ENCODE data around the gene FMNL1.

Gene FMNL1

DNA sequence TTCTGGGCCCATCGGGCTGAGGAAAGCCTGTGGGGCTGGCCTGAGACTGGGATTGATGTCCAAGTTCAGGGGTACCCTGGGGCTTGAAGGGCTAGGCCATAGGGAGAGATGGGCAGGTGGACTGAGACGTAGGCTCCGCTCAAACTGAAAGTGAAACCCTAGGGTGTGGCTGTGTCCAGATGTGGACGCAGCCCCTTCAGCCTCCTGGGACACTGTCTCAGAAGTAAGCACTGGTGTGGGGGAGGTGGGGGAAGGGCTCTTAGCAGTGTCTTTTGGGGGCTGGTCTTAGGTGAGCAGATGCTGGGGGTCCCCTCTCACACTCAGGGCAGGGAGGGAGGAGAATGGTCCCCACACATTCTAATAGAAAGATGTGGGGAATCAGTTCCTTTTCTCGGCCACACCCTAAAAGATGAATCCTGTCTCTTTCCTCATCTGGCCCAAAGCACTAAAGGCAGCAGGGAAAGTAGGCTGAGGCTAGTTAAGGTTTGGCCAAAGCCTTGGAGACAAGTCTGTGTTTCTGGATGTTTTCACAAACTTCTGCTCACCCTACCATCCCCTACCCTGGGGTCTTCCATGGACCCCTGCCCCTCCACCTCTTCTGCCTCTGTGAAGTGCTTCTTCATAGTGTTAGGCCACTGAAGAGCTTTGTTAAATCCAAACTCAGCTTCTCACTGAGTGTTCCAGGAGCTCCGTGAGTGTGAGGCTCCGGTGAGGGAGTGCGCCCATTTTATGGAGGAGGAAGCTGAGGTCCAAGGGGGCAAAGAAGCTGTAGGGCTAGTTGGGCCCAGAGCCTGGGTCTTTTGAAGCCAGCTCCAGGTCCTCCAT, 5.6 kb downstream of the FMNL1 start:
- H3K27me3 Mint-ChIP-seq (ENCODE audit: low read depth) = no peaks in the 10 kb centered on the region
- H3K4me1 Mint-ChIP-seq (ENCODE audit: low read depth) = peaks cover 69% of the 10 kb centered on the region
- peak; percentile 33 for DNase-seq (ENCODE audit: low spot score)
- H3K4me3 Mint-ChIP-seq = peak overlapping the region; percentile 99
- H3K9me3 Mint-ChIP-seq = no peaks in the 10 kb centered on the region
- peaks cover 53% of the 10 kb centered on the region for H3K36me3 Mint-ChIP-seq (ENCODE audit: low read depth)
- H3K27ac Mint-ChIP-seq = peak overlapping the region; percentile 98

- Mint-ChIP-seq H3K4me1 (ENCODE audit: low read depth) (peaks cover 75% of the 10 kb centered on the region), H3K27me3 (ENCODE audit: low read depth) (no peaks in the 10 kb centered on the region), H3K9me3 (no peaks in the 10 kb centered on the region), H3K27ac (peak overlapping the region; percentile 98), H3K36me3 (ENCODE audit: low read depth) (peaks cover 51% of the 10 kb centered on the region), H3K4me3 (peak overlapping the region; percentile 99)
- no peak for DNase-seq (ENCODE audit: low spot score)
Measured at GRCh38 chr17:45227926-45228762, 6.5 kb downstream of the FMNL1 start.

- H3K36me3 Mint-ChIP-seq (ENCODE audit: low read depth) = peaks cover 48% of the 10 kb centered on the region
- H3K27me3 Mint-ChIP-seq (ENCODE audit: low read depth) = no peaks in the 10 kb centered on the region
Measured at GRCh38 chr17:45228763-45229539, 7.3 kb downstream of the FMNL1 start.

GRCh38 chr17:45229681-45230409, 8.2 kb downstream of the FMNL1 start:
- DNase-seq (ENCODE audit: low spot score) = peak; percentile 78
- Mint-ChIP-seq H3K4me1 (ENCODE audit: low read depth) (peaks cover 76% of the 10 kb centered on the region), H3K27me3 (ENCODE audit: low read depth) (no peaks in the 10 kb centered on the region), H3K36me3 (ENCODE audit: low read depth) (peaks cover 47% of the 10 kb centered on the region), H3K4me3 (peak overlapping the region; percentile 99), H3K9me3 (no peaks in the 10 kb centered on the region), H3K27ac (peak overlapping the region; percentile 98)

More at GRCh38 chr17:45228763-45229539, 7.3 kb downstream of the FMNL1 start:
- peak overlapping the region; percentile 98 for H3K27ac Mint-ChIP-seq
- H3K4me3 Mint-ChIP-seq = peak overlapping the region; percentile 99
- DNase-seq (ENCODE audit: low spot score) = peak; percentile 94
- no peaks in the 10 kb centered on the region for H3K9me3 Mint-ChIP-seq
- H3K4me1 Mint-ChIP-seq (ENCODE audit: low read depth) = peaks cover 78% of the 10 kb centered on the region

DNA sequence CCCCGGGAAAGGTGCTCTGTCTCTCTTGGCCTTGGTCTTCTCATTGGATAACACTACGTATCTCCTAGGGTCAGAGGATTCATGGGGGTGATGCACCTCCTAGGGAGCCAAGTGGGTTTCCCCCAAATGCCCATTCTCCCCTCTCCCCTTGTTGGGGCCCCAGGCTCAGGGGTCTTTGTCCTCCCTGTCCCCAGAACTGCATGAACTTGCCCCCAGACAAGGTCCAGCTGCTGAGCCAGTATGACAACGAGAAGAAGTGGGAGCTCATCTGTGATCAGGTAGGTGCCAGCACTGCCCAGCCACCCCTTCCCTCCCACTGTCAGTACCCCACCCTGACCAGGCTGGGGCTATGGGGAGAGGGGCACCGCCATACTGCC, 8.7 kb downstream of the FMNL1 start:
- Mint-ChIP-seq H3K4me1 (ENCODE audit: low read depth) (peaks cover 76% of the 10 kb centered on the region), H3K9me3 (no peaks in the 10 kb centered on the region), H3K27ac (peak overlapping the region; percentile 85), H3K27me3 (ENCODE audit: low read depth) (no peaks in the 10 kb centered on the region), H3K4me3 (peak overlapping the region; percentile 40), H3K36me3 (ENCODE audit: low read depth) (peaks cover 47% of the 10 kb centered on the region)
- DNase-seq (ENCODE audit: low spot score) = no peak

DNA sequence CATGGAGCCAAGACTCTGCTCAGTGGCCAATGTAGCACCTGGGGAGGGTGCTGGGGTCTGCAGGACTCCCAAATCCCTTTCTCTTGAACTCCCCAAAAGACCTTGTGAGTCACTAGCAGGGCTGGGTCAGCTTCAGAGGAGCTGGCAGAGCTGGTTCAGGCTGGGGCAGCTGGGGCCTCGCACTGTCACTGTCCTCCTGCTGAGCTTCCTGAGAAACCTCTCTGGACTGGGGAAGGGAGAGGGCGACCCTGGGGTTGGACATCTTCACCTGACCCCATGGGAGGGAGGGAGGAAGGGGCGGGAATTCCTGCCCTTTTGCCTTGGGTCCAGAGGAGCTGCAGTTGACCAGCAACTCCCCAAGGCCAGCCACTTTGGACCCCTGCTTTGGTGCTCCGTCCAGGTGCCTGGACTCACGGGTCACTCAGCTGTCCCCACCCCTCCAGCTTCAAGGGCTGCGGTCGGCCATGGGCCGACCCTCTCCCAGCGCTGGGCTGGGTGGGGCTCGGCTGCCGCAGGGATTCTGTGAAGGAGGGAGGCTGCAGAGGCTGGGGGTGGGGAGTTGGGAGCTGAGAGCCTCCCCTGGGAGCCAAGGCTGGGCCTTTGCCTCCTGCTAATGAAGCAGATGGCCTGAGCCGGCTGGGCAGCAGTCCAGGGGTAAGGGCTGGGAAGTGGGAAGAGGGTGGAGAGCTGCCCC, 9.2 kb downstream of the FMNL1 start:
- Mint-ChIP-seq H3K4me3 (peak overlapping the region; percentile 40), H3K27ac (peak overlapping the region; percentile 85), H3K27me3 (ENCODE audit: low read depth) (no peaks in the 10 kb centered on the region), H3K9me3 (no peaks in the 10 kb centered on the region), H3K36me3 (ENCODE audit: low read depth) (peaks cover 43% of the 10 kb centered on the region), H3K4me1 (ENCODE audit: low read depth) (peaks cover 76% of the 10 kb centered on the region)
- DNase-seq (ENCODE audit: low spot score) = no peak

- peak overlapping the region; percentile 24 for H3K4me3 Mint-ChIP-seq
- no peaks in the 10 kb centered on the region for H3K27me3 Mint-ChIP-seq (ENCODE audit: low read depth)
Measured at GRCh38 chr17:45231481-45232116, 9.9 kb downstream of the FMNL1 start.

GRCh38 chr17:45232514-45233422, 11.1 kb downstream of the FMNL1 start:
- no peak for DNase-seq (ENCODE audit: low spot score)
- Mint-ChIP-seq H3K36me3 (ENCODE audit: low read depth) (peaks cover 45% of the 10 kb centered on the region), H3K27me3 (ENCODE audit: low read depth) (no peaks in the 10 kb centered on the region), H3K4me3 (peak overlapping the region; percentile 16), H3K4me1 (ENCODE audit: low read depth) (peaks cover 60% of the 10 kb centered on the region), H3K9me3 (no peaks in the 10 kb centered on the region), H3K27ac (peak overlapping the region; percentile 56)

More at GRCh38 chr17:45231481-45232116, 9.9 kb downstream of the FMNL1 start:
- Mint-ChIP-seq H3K36me3 (ENCODE audit: low read depth) (peaks cover 40% of the 10 kb centered on the region), H3K27ac (peak overlapping the region; percentile 72), H3K9me3 (no peaks in the 10 kb centered on the region), H3K4me1 (ENCODE audit: low read depth) (peaks cover 70% of the 10 kb centered on the region)
- no peak for DNase-seq (ENCODE audit: low spot score)

- no peak for DNase-seq (ENCODE audit: low spot score)
- H3K36me3 Mint-ChIP-seq (ENCODE audit: low read depth) = peaks cover 52% of the 10 kb centered on the region
- H3K4me1 Mint-ChIP-seq (ENCODE audit: low read depth) = peaks cover 57% of the 10 kb centered on the region
- H3K27me3 Mint-ChIP-seq (ENCODE audit: low read depth) = no peaks in the 10 kb centered on the region
- no peaks in the 10 kb centered on the region for H3K9me3 Mint-ChIP-seq
- H3K27ac Mint-ChIP-seq = peak overlapping the region; percentile 84
- H3K4me3 Mint-ChIP-seq = no peak overlapping the region
Measured at GRCh38 chr17:45233423-45233924, 11.8 kb downstream of the FMNL1 start.

DNA sequence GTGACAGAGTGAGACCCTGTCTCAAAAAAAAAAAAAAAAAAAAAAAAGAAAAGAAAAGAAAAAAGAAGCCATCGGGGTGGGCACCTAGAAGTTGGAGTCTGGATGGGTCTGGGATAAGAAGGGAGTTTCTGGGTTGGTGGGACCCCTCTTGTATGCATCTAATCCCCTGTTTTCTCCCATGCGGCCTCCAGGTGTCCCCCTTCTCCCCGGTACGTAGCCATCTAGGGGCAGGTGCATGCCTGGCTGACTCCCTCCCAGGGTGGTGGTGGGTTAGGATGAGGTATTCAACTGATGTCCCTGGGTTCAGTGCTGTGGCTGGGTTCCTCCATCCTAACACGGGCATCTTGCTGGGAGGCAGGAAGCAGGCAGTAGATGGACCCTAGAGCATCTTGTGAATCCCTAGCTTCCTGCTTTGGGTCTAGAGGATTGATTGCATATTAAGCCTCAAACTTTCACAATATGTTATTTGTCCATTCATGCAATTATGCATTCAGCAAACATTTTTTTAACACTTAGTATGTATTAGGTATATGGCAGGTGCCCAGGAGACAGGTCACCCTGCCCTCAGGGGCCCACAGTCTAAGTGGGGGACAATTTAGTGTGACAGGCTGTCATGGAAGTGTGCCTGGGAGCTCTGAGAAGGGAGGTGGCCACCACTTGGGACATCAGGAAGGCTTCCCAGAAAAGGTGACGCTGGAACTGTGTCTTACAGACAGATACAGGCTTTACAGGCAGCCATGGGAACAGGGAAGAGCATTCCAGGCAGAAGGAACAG, 13.1 kb downstream of the FMNL1 start:
- H3K4me1 Mint-ChIP-seq (ENCODE audit: low read depth) = peaks cover 45% of the 10 kb centered on the region
- H3K36me3 Mint-ChIP-seq (ENCODE audit: low read depth) = peaks cover 64% of the 10 kb centered on the region
- no peak for DNase-seq (ENCODE audit: low spot score)
- no peak overlapping the region for H3K4me3 Mint-ChIP-seq
- H3K27ac Mint-ChIP-seq = peak overlapping the region; percentile 58
- H3K9me3 Mint-ChIP-seq = no peaks in the 10 kb centered on the region
- no peaks in the 10 kb centered on the region for H3K27me3 Mint-ChIP-seq (ENCODE audit: low read depth)
